Uterus (tissue), 2 donors: ENCODE measurements around the gene NSL1.

Source experiments
- POLR2A ChIP-seq, 2 donors: fragments of 450-650 bp; IDR thresholded peaks; one replicate each; pipeline ENCODE4 v1.6.1; 2016; ENCODE audit warnings: antibody characterized with exemption in 2 of 2, mild to moderate bottlenecking in 1 of 2, moderate library complexity in 1 of 2
- TF ChIP-seq, protein P1 (sequence below), 4 experiments: fragments of 200-600 bp in 2 of 4; fragments of 450-650 bp in 2 of 4; sonication (generic) in 2 of 4; IDR thresholded peaks; one replicate each; pipeline ENCODE4 v1.5.1; 2016 to 2019; ENCODE audit warnings: antibody characterized with exemption in 4 of 4, mild to moderate bottlenecking in 2 of 4, moderate library complexity in 1 of 4

DNA sequence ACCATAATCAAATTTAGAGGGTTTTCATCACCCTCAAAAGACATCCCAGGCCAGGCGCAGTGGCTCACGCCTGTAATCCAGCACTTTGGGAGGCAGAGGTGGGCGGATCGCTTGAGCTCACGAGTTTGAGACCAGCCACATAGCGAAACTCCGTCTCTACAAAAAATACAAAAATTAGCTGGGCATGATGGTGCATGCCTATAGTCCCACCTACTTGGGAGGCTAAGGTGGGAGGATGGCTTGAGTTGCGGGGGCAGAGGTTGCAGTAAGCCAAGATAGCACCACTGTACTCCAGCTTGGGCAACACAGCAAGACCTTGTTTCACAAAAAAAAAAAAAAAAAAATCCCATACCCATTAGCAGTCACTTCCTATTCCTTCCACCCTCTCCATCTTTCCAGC lies 58.5 kb downstream of the NSL1 start:
- no peak for TF ChIP-seq POLR2A (IDR thresholded peaks at IDR 0.05)
- TF ChIP-seq, protein P1, sequence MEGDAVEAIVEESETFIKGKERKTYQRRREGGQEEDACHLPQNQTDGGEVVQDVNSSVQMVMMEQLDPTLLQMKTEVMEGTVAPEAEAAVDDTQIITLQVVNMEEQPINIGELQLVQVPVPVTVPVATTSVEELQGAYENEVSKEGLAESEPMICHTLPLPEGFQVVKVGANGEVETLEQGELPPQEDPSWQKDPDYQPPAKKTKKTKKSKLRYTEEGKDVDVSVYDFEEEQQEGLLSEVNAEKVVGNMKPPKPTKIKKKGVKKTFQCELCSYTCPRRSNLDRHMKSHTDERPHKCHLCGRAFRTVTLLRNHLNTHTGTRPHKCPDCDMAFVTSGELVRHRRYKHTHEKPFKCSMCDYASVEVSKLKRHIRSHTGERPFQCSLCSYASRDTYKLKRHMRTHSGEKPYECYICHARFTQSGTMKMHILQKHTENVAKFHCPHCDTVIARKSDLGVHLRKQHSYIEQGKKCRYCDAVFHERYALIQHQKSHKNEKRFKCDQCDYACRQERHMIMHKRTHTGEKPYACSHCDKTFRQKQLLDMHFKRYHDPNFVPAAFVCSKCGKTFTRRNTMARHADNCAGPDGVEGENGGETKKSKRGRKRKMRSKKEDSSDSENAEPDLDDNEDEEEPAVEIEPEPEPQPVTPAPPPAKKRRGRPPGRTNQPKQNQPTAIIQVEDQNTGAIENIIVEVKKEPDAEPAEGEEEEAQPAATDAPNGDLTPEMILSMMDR (IDR thresholded peaks at IDR 0.05) = no peak
